Panc1 (cell line): ENCODE data around the gene LEMD2. TPM values are rescaled to one million over a fixed set of nuclear protein-coding genes. Genes with fewer than 3 reads are reported as not detected.

ENCODE experiments used
- ATAC-seq: fragments of 200-7000 bp; cut with Tn5 transposase; 2 replicates; pipeline ENCODE4 v1.9.1; 2020; ENCODE audit warnings: mild to moderate bottlenecking, moderate library complexity
- BruUV-seq: library from RNA; stranded (reverse); fragments of 400-500 nt; replicated peaks from 2 replicates; lab custom pipeline; 2021; lab: Mats Ljungman, UMichigan
- CTCF ChIA-PET: fragments of 300-600 bp; sonication (Branson Sonifier 250); formaldehyde crosslinking; loops from one replicate; lab custom pipeline; 2022; ENCODE audit warnings: antibody characterized with exemption; lab: Charles Lee
- POLR2A ChIA-PET: fragments of 300-600 bp; sonication (Branson Sonifier 250); formaldehyde crosslinking; loops from one replicate; lab custom pipeline; 2022; ENCODE audit warnings: antibody characterized with exemption; lab: Charles Lee
- DNase-seq: peaks from one replicate; pipeline ENCODE4 v3.0.0-alpha.2; 2010; ENCODE audit warnings: low read depth, low spot score
- H3K27ac ChIP-seq: 2 replicates; pipeline ENCODE4 v1.5.1; 2011; ENCODE audit warnings: mild to moderate bottlenecking, low read length, inconsistent platforms
- H3K27me3 ChIP-seq: fragments of 200-500 bp; sonication (Bioruptor generic); 2 replicates; pipeline ENCODE4 v1.6.0; 2014; ENCODE audit warnings: low read length, inconsistent platforms; ENCODE audit not compliant: control insufficient read depth, insufficient read depth
- H3K36me3 ChIP-seq: fragments of 200-500 bp; sonication (Bioruptor generic); 2 replicates; pipeline ENCODE4 v1.5.1; 2014; ENCODE audit warnings: inconsistent platforms, mild to moderate bottlenecking, low read length, moderate library complexity; ENCODE audit not compliant: control insufficient read depth, insufficient read depth
- H3K4me1 ChIP-seq: 2 replicates; pipeline ENCODE4 v1.5.1; 2011; ENCODE audit warnings: inconsistent platforms, mild to moderate bottlenecking, low read length, moderate library complexity; ENCODE audit not compliant: control insufficient read depth, insufficient read depth
- H3K4me3 ChIP-seq, 2 experiments: 2 replicates each; pipeline ENCODE4 v1.5.1; 2011 to 2012; ENCODE audit warnings: low read depth in 2 of 2, low read length in 2 of 2, mild to moderate bottlenecking in 2 of 2, inconsistent platforms in 1 of 2, moderate library complexity in 1 of 2
- H3K9me3 ChIP-seq: fragments of 200-500 bp; sonication (Bioruptor generic); 2 replicates; pipeline ENCODE4 v1.5.1; 2014; ENCODE audit warnings: low read depth, mild to moderate bottlenecking, inconsistent platforms, low read length, moderate library complexity; ENCODE audit not compliant: control insufficient read depth, insufficient read depth
- POLR2AphosphoS5 ChIP-seq: IDR thresholded peaks from 2 replicates; pipeline ENCODE4 v1.6.1; 2012; ENCODE audit warnings: mild to moderate bottlenecking, low read depth, low read length, moderate library complexity
- SIN3A ChIP-seq: IDR thresholded peaks from 2 replicates; pipeline ENCODE4 v1.6.1; 2012; ENCODE audit warnings: low read depth, mild to moderate bottlenecking, low read length, moderate library complexity, borderline replicate concordance; ENCODE audit not compliant: insufficient read depth
- TCF7L2 ChIP-seq: IDR thresholded peaks from 2 replicates; pipeline ENCODE4 v1.6.1; 2011; ENCODE audit warnings: mild to moderate bottlenecking, low read depth, low read length, inconsistent platforms
- in situ Hi-C: cut with HindIII; loops from 2 replicates; pipeline ENCODE4 v1.10.0; 2016; ENCODE audit warnings: low sequenced_read_pairs, low pct_unique_long_range_greater_than_20kb
- intact Hi-C: fragments of 100-400 bp; cut with micrococcal nuclease; formaldehyde crosslinking; loops from one replicate; pipeline ENCODE4 v1.10.0; 2022; ENCODE audit not compliant: unreplicated experiment
- total RNA-seq: library from RNA; stranded (reverse); gene quantifications from one replicate; pipeline ENCODE4 v1.2.1, GENCODE V29; 2021; ENCODE audit not compliant: unreplicated experiment
- TF ChIP-seq, protein P1 (sequence below), 2 experiments: IDR thresholded peaks; 2 replicates each; pipeline ENCODE4 v1.6.1; 2011 to 2012; ENCODE audit warnings: low read depth in 2 of 2, control low read depth in 1 of 2, low read length in 1 of 2, mild to moderate bottlenecking in 1 of 2, moderate library complexity in 1 of 2; ENCODE audit not compliant: insufficient read depth in 1 of 2
- TF ChIP-seq, protein P2 (sequence below): fragments of 450-650 bp; IDR thresholded peaks from 2 replicates; pipeline ENCODE4 v1.5.1; 2017; ENCODE audit warnings: mild to moderate bottlenecking

The LEMD2 gene
- total RNA-seq, 1 experiment from 2014 or later, result 89.8 TPM

DNA sequence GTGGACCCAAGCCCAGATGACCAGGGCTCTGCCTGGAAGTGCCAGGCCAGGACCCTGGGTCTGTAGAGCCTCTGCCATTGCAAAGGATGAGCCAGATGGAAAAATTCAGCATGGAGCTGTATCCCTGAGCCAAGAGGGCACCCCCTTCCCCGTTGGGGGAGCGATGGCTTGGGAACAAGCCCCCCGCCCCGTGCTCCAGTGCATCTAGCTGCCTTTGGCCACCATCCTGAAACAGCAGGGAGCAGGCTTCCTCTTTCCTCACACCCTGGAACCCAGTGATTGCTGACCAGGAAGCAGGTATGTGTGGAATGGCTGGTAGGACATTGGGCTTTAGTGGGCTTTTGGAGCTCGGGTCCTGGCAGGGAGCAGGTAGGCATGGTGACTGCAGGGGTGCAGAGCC, 12.7 kb upstream of the LEMD2 start:
- ChIA-PET CTCF (no interaction called here), POLR2A (no interaction called here)
- TF ChIP-seq, protein P1, sequence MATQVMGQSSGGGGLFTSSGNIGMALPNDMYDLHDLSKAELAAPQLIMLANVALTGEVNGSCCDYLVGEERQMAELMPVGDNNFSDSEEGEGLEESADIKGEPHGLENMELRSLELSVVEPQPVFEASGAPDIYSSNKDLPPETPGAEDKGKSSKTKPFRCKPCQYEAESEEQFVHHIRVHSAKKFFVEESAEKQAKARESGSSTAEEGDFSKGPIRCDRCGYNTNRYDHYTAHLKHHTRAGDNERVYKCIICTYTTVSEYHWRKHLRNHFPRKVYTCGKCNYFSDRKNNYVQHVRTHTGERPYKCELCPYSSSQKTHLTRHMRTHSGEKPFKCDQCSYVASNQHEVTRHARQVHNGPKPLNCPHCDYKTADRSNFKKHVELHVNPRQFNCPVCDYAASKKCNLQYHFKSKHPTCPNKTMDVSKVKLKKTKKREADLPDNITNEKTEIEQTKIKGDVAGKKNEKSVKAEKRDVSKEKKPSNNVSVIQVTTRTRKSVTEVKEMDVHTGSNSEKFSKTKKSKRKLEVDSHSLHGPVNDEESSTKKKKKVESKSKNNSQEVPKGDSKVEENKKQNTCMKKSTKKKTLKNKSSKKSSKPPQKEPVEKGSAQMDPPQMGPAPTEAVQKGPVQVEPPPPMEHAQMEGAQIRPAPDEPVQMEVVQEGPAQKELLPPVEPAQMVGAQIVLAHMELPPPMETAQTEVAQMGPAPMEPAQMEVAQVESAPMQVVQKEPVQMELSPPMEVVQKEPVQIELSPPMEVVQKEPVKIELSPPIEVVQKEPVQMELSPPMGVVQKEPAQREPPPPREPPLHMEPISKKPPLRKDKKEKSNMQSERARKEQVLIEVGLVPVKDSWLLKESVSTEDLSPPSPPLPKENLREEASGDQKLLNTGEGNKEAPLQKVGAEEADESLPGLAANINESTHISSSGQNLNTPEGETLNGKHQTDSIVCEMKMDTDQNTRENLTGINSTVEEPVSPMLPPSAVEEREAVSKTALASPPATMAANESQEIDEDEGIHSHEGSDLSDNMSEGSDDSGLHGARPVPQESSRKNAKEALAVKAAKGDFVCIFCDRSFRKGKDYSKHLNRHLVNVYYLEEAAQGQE (IDR thresholded peaks at IDR 0.05; ENCODE audit: insufficient read depth in 1 of 2, low read depth in 2 of 2, low read length in 1 of 2), result no peak
- TF ChIP-seq TCF7L2 (no peak), SIN3A (no peak), POLR2AphosphoS5 (no peak)
- TF ChIP-seq, protein P2, sequence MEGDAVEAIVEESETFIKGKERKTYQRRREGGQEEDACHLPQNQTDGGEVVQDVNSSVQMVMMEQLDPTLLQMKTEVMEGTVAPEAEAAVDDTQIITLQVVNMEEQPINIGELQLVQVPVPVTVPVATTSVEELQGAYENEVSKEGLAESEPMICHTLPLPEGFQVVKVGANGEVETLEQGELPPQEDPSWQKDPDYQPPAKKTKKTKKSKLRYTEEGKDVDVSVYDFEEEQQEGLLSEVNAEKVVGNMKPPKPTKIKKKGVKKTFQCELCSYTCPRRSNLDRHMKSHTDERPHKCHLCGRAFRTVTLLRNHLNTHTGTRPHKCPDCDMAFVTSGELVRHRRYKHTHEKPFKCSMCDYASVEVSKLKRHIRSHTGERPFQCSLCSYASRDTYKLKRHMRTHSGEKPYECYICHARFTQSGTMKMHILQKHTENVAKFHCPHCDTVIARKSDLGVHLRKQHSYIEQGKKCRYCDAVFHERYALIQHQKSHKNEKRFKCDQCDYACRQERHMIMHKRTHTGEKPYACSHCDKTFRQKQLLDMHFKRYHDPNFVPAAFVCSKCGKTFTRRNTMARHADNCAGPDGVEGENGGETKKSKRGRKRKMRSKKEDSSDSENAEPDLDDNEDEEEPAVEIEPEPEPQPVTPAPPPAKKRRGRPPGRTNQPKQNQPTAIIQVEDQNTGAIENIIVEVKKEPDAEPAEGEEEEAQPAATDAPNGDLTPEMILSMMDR, result no peak
- Histone ChIP-seq H3K4me3 (no peak overlapping the region), H3K9me3 (no peaks in the 10 kb centered on the region), H3K36me3 (no peaks in the 10 kb centered on the region), H3K4me1 (no peaks in the 10 kb centered on the region), H3K27ac (no peak overlapping the region), H3K27me3 (no peaks in the 10 kb centered on the region)
- DNase-seq, result no peak
- BruUV-seq, result no TSS peak
- no peak for ATAC-seq
- intact Hi-C loops, result no loop called here
- in situ Hi-C loops, result no loop called here

DNA sequence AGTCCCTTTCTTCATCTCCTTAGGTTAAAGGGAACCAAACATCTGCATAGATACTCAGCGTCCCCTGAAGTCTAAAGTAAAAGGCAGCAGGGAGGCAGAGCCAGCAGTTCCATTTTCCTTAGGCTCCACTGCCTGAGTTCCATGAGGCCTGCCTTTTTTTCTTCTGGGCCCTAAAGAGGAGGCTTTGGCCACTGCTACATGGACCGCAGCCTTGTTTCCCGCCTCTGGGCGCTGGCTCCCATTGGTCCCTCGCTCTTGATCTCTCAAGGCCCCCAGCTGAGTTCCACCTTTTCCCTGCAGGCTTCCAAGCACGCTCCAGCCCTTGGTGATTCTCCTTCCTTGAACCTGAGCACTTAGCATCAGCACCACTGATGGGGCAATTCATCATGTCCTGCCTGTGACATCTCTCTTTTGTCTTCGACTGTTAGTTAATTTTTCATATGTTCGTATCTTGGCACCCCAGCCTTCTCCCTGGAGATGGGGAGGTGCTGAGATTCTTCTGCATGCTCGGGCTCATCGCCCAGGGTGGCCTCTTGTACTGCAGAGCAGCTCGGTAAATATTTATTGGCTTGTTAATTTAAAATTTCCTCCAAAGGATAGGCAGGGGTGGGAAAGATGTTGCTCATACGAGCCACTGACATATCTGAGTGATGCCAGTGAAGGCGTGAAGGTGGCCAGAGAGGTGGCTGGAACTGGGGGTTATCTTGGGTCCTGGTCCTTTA, 11.5 kb upstream of the LEMD2 start:
- POLR2A ChIA-PET, result no interaction called here
- ATAC-seq, result no peak

More for the DNA sequence above, 11.5 kb upstream of the LEMD2 start:
- in situ Hi-C loops, result no loop called here
- Histone ChIP-seq H3K27me3 (no peaks in the 10 kb centered on the region), H3K4me3 (no peak overlapping the region), H3K4me1 (peaks cover under 1% of the 10 kb centered on the region), H3K36me3 (no peaks in the 10 kb centered on the region), H3K9me3 (no peaks in the 10 kb centered on the region), H3K27ac (no peak overlapping the region)
- CTCF ChIA-PET, result interaction anchor here (0.5 kb wide), 1 partner anchor 51 kb away, joined by 7 read pairs; no protein-coding TSS in a partner anchor
- no TSS peak for BruUV-seq
- DNase-seq, result no peak
- TF ChIP-seq, protein P1 (IDR thresholded peaks at IDR 0.05; ENCODE audit: insufficient read depth in 1 of 2, low read depth in 2 of 2, low read length in 1 of 2), result no peak
- TF ChIP-seq TCF7L2 (no peak), POLR2AphosphoS5 (no peak), SIN3A (no peak)
- TF ChIP-seq, protein P2, result no peak
- intact Hi-C loops, result no loop called here
